ENCODE results near the gene DUSP23. TPM values are rescaled to one million over a fixed set of nuclear protein-coding genes. Genes with fewer than 3 reads are reported as not detected.

Gene DUSP23
- total RNA-seq, 1 donor from 2014 or later = 32.5 TPM

DNA sequence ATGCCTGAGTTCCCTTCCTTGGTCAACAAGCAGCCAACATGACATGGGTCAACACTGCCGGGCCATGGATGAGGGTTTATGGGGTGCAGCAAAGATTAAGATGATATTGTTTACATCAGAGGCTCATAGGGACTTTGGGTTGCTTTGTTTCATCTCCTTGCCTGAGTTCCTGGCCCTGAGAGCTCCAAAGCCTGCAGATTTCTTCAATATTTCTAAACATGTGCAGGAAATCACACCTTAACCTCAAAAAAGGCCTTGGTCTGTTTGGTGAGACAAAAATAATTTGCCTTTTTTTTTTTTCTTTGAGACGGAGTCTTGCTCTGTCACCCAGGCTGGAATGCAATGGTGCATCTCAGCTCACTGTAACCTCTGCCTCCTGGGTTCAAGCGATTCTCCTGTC is 46.8 kb downstream of the DUSP23 start:
- no peak for DNase-seq (ENCODE audit: low read depth in 2 of 2)

- DNase-seq (ENCODE audit: low read depth in 2 of 2) = no peak
Observed at GRCh38 chr1:159828176-159828575, 47.4 kb downstream of the DUSP23 start.

- no peak for DNase-seq (ENCODE audit: low read depth in 2 of 2)
Observed at GRCh38 chr1:159828581-159829272, 48.0 kb downstream of the DUSP23 start.

DNA sequence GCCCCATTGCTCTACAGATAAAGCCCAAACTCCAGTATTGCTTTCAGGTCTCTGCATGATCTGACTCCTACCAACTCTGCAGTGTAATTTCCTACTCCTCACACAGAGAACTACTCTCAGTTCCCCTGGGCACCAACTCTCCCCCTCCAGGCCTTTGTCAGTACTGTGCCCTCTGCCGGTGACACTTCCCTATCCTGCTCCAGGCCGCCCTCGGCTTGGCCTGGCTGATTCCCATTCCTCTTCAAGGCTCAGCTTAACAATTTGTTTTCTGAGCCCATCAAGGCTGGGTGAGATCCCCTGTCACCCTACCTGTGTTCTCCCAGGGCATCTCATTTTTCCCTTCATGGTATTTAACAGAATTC is 48.5 kb downstream of the DUSP23 start:
- peak; percentile 28 to 46 for DNase-seq (ENCODE audit: low read depth in 2 of 2)

GRCh38 chr1:159829822-159830465 is 49.2 kb downstream of the DUSP23 start:
- peak in 1 of 2 donors; percentile 11 for DNase-seq (ENCODE audit: low read depth in 2 of 2)

DNA sequence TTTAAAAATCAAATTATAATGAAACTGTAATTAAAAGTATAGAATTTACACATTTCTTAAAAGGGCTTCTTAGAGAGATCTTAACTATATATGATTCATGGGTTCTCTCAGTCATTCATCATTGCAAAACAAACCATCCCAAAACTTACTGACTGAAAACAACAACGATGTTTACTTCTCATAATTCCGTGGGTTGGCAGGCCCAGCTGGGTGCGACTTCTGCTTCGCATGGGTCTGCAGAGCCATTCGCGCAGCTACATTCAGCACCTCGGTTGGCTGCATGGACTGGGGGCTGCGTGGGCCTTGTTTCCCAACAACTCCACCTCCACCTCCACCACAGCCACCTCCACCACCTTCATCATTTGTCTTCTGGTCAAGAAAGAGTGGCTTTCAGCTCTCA is 50.0 kb downstream of the DUSP23 start:
- no peak for DNase-seq (ENCODE audit: low read depth in 2 of 2)

DNA sequence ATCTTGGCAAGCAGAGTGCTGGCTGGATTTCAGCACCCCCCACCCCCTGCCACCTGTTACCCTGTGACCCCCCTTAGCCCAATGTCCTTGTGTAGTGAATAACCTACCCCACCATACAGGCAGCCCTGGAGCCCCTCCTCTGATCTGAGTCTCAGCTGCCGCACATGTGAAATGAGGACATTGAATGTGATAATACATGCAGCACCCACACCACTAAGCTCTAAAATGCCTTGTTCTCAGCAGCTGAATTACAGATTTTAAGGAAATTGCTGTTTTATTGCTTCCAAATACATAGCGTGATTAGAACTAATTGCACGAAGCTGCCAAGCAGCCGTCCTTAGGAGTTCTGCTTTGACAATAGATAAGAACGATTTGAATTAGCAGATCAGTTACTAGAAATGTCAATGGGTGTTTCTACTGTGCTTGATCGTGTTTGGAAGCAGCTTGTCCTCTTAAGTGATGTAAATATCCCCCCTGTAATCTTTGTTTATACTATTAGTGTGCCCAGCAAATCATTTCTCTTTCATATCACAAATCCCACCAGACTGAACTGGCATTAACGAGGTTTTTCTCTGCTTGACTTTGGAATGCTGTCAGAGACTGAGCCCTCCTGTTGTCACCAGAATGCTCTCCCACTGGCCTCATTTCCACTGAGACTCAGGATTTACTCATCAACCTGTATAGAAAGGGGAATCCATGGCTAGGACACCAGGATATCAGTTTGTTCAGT is 50.8 kb downstream of the DUSP23 start:
- no peak for DNase-seq (ENCODE audit: low read depth in 2 of 2)

Other genes starting within 250 kb of the DUSP23 start
- gene OR10J5, start 245.0 kb upstream of the DUSP23 start, total RNA-seq = not detected in 2 replicates
- not detected in 2 replicates for gene APCS, start 193.1 kb upstream of the DUSP23 start, total RNA-seq
- not detected in 2 replicates for gene CRP, start 66.4 kb upstream of the DUSP23 start, total RNA-seq
- gene FCRL6, start 21.4 kb downstream of the DUSP23 start, total RNA-seq = not detected in 2 replicates
- gene SLAMF8, start 45.9 kb downstream of the DUSP23 start, total RNA-seq = not detected in 2 replicates
- not detected in 2 replicates for gene VSIG8, start 81.7 kb downstream of the DUSP23 start, total RNA-seq
- under 0.01 and 0.22 TPM in 2 replicates for gene CFAP45, start 119.2 kb downstream of the DUSP23 start, total RNA-seq
- gene TAGLN2, start 144.5 kb downstream of the DUSP23 start, total RNA-seq = 59.1 and 165 TPM in 2 replicates
- gene IGSF9, start 164.7 kb downstream of the DUSP23 start, total RNA-seq = under 0.01 TPM in 1 of 2 replicates, not detected in the other
- gene SLAMF9, start 173.3 kb downstream of the DUSP23 start, total RNA-seq = not detected in 2 replicates